ENCODE results near the gene MYO1D. TPM values are rescaled to one million over a fixed set of nuclear protein-coding genes. Genes with fewer than 3 reads are reported as not detected.

Gene MYO1D
- total RNA-seq, 1 experiment from 2014 or later, result 35.7 TPM

DNA sequence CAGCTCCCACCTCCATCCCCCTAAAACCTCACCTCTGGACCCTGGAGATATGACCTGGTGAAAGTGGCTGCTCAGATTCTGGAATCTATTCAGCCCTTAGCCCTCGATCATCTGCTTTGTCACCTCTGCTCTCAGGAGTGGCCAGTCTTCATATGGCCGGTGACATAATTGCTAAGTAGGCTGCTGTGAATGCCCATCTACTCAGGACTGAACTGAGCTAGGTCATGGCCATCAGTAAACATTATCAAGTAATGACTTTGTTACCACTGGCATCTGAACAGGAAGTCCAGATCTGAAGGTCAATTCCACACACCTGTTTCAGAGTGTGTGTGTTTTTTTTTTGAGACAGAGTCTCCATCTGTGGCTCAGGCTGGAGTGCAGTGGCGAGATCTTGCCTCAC, 311.5 kb downstream of the MYO1D start:
- Histone ChIP-seq H3K36me3 (ENCODE audit: control insufficient read depth in 1 of 2, insufficient read depth in 2 of 2, low read length in 2 of 2) (no peaks in the 10 kb centered on the region), H3K9ac (ENCODE audit: low read length) (no peak overlapping the region), H3K27me3 (ENCODE audit: insufficient read depth, low read length) (no peaks in the 10 kb centered on the region), H3K9me2 (ENCODE audit: insufficient read depth) (no peaks in the 10 kb centered on the region), H3K4me3 (replicated peaks in 1 of 2; ENCODE audit: low read depth in 1 of 2, low read length in 2 of 2) (no peak overlapping the region), H2AFZ (ENCODE audit: low read depth, low read length, poor library complexity, severe bottlenecking) (no peak overlapping the region), H3K79me2 (ENCODE audit: insufficient read depth, low read length) (no peaks in the 10 kb centered on the region), H3K4me1 (ENCODE audit: control insufficient read depth in 1 of 2, insufficient read depth in 2 of 2, low read length in 2 of 2) (peaks cover 0 to 10% of the 10 kb centered on the region in 2 experiments; a peak in 1 of 4 replicates), H3K4me2 (ENCODE audit: low read length) (no peak overlapping the region), H3K27ac (ENCODE audit: low read depth, low read length) (no peak overlapping the region), H3K9me3 (ENCODE audit: control insufficient read depth in 1 of 2, insufficient read depth in 1 of 2, low read depth in 1 of 2, low read length in 2 of 2) (no peaks in the 10 kb centered on the region), H4K20me1 (ENCODE audit: insufficient read depth) (no peaks in the 10 kb centered on the region)
- intact Hi-C loops (cut with micrococcal nuclease), result no loop called here
- ChIA-PET POLR2A (no interaction called here), CTCF (no interaction called here), RAD21 (ENCODE audit: low non-redundant PET in 1 of 2, low total read pairs in 2 of 2, uncharacterized antibody in 2 of 2, unreplicated experiment in 2 of 2) (no interaction called here)
- BruUV-seq (replicated peaks), result no TSS peak
- no peak for TF ChIP-seq ATF3 (IDR thresholded peaks at IDR 0.05)
- TF ChIP-seq CTCF (IDR thresholded peaks at IDR 0.05 in 2 of 3, conservative IDR thresholded peaks at IDR 0.05 in 1 of 3; ENCODE audit: borderline replicate concordance in 1 of 3, insufficient read depth in 1 of 3, low read depth in 2 of 3, low read length in 2 of 3), result no peak
- TF ChIP-seq MAX (IDR thresholded peaks at IDR 0.05), result no peak
- TF ChIP-seq EGR1 (IDR thresholded peaks at IDR 0.05; ENCODE audit: low read depth), result no peak
- no peak for TF ChIP-seq POLR2A (IDR thresholded peaks at IDR 0.05; ENCODE audit: borderline replicate concordance, extremely low read depth, insufficient read depth, insufficient read length)
- no peak for TF ChIP-seq RAD21 (IDR thresholded peaks at IDR 0.05; ENCODE audit: low read depth)
- TF ChIP-seq, protein P1, sequence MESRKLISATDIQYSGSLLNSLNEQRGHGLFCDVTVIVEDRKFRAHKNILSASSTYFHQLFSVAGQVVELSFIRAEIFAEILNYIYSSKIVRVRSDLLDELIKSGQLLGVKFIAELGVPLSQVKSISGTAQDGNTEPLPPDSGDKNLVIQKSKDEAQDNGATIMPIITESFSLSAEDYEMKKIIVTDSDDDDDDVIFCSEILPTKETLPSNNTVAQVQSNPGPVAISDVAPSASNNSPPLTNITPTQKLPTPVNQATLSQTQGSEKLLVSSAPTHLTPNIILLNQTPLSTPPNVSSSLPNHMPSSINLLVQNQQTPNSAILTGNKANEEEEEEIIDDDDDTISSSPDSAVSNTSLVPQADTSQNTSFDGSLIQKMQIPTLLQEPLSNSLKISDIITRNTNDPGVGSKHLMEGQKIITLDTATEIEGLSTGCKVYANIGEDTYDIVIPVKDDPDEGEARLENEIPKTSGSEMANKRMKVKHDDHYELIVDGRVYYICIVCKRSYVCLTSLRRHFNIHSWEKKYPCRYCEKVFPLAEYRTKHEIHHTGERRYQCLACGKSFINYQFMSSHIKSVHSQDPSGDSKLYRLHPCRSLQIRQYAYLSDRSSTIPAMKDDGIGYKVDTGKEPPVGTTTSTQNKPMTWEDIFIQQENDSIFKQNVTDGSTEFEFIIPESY (IDR thresholded peaks at IDR 0.05; ENCODE audit: extremely low read depth, insufficient replicate concordance, low read length), result no peak
- no peak for TF ChIP-seq ZNF274 (IDR thresholded peaks at IDR 0.05; ENCODE audit: low read depth, low read length)
- DNase-seq (ENCODE audit: low read depth, low spot score) (no peak), ATAC-seq (no peak)

Data from HCT116 (cell line).